HG02571 (cell line): ENCODE results near the gene C8G.

ENCODE experiments used
- ATAC-seq: cut with Tn5 transposase; IDR thresholded peaks from one replicate; pipeline ENCODE4 v1.9.1; 2021; ENCODE audit warnings: mild to moderate bottlenecking, moderate library complexity; ENCODE audit not compliant: unreplicated experiment

C8G gene

DNA sequence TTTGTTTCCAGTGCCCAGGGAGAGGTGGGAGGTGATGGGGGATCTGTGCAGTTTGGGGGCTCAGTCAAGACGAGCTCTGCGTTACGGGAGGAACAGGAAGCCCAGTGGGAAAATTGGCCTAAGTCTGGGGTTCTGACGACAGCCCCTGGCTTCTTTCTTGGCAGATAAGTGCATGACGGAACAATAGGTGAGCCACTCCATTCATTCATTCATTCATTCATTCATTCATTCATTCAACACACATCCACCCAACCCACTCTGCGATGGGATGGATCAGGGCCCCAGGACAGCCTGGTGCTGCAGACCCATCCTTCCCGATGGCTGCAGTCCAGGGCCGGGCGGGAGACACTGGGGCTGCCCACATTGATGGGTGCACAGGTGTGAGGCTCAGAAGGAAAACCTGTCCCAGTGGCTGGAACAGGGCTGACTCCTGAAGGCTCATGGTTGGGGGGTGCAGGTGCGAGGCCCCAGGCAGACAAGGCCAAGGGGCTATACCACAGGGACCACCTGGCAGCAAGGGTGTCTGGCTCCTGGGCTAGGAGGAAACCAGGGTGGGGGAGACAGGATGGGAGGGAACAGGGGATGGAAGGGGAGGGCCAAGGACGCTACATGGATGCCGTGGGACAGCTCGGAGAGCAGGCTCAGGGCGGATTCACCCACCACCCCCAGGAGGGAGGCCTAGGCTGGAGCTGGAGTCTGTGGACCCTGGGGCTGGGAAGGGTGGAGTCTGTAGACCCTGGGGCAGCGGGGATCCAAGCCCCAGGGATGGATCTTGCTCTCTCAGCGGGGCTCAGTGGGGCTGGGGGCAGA is 35.8 kb downstream of the C8G start:
- no peak for ATAC-seq

DNA sequence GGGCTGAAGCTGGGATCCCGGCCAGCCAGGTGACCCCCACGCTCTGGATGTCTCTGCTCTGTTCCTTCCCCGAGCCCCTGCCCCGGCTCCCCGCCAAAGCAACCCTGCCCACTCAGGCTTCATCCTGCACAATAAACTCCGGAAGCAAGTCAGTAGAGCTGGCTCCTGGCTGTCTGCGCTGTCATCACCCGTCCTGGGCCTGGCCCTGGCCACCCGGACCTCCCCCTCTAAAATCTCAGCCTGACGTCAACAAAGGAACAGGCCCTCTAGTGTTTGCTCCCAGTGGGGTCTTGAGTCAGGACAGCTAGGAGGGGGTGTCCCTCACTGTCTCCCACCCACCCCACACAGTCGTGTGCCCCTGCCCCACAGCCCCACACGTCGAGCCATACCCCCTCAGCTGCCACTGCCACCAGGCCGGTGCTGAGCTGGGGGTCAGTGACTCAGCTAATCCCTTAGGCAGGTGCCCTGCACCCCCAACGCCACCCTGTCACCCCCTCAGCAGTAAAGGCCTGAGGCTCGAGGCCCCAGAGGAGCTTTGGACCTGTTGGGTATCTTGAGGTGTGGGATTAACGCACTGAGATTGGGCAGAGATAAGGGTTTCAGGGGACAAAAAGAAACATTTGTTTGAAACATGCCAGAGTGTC is 36.7 kb downstream of the C8G start:
- no peak for ATAC-seq

- no peak for ATAC-seq
Observed at GRCh38 chr9:136982232-136983051, 37.4 kb downstream of the C8G start, which contains the start of gene LCNL1. LCNL1 (plus strand) TSS chr9:136982993; CDS start chr9:136983587, 594 bp downstream.

DNA sequence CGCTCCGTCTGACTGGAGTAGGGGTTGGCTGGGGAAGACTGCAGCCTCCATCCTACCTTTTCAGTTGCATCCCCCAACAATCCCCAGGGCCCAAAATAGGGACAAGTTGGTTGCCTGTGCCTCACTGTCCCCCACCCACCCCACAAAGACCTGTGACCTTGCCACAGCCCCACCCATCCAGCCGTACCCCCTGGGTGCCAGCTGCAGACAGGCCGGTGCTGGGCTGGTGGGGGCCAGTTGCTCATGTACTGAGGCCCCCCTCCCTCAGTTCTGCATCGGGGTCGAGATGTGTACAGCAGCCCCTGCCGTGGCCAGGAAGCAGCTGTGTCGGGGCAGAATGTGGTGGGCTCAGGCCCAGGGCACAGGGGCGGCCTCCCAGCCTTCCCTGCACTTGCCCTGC is 38.1 kb downstream of the C8G start:
- ATAC-seq, result no peak

DNA sequence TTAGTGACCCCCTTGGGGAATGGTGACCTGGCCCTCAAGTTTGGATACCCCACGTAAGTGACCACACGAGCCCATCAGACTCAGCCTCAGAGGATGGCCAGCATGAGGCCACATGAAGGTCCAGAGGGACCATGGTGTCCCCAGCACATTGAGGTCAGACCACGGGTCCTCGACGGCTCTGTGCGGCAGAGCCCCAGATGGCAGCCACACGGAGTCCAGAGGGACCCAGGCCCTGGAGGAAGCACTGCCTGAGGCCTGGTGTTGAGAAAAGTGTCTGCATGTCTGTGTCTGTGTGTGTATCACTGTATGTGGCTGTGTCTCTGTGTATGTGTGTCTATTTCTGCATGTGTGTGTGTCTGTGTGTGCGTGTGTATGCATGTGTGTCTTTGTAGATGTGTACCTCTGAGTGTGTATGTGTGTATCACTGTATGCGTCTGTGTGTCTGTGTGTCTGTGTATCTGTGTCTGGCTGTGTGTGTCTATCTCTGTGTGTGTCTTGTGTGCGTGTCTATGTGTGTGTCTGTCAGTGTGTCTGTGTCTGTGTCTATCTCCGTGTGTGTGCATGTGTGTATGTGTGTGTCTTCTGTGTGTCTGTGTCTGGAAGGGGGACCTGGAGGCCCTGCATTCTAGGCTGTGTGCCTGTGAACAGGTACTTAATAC is 38.7 kb downstream of the C8G start:
- no peak for ATAC-seq

- no peak for ATAC-seq
Observed at GRCh38 chr9:136984464-136985026, 39.5 kb downstream of the C8G start.

DNA sequence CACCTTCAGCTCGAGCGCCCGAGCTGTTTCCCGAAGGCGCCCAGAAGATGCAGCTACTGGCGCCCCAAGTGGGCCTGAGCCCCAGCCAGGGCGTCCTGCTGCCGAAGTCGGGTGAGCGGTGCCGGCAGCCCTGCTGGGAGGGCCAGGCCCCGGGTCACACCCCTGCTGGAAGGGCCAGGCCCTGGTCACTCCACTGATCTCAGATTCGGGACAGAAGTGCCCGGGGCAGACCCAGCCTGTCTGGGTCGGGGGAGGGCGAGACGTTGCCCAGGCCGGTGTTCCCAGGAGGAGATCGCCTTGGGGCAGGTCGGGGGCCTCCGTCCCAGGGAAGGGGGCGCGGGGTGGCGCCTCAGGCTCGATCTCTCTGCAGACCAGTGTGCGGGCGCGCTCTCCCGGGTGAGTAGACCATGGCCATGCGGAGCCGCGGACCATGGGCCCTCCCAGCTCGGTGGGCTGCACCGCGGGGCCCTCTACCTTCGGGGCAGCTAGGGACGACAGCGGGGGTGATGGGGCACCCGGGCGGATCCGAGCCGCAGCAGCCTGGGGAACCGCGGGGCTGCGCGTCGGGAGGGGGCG is 40.1 kb downstream of the C8G start:
- ATAC-seq, result no peak

- no peak for ATAC-seq
Observed at GRCh38 chr9:136985853-136986252, 40.8 kb downstream of the C8G start.

DNA sequence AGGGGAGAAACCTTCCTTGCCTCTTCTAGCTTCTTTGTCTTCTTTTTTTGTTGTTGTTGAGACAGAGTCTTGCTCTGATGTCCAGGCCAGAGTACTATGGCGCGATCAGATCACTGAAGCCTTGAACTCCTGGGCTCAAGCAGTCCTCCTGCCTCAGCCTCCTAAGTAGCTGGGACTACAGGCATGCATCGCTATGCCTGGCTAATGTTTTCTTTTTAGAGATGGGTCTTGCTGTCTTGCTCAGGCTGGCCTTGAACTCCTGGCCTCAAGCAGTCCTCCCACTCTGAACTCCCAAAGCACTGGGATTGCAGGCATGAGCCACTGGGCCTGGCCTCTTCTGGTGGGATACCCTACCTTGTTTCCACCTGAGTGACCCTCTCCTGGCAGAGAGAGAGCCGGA is 43.8 kb downstream of the C8G start:
- no peak for ATAC-seq

GRCh38 chr9:136990242-136990911 is 45.3 kb downstream of the C8G start:
- no peak for ATAC-seq

DNA sequence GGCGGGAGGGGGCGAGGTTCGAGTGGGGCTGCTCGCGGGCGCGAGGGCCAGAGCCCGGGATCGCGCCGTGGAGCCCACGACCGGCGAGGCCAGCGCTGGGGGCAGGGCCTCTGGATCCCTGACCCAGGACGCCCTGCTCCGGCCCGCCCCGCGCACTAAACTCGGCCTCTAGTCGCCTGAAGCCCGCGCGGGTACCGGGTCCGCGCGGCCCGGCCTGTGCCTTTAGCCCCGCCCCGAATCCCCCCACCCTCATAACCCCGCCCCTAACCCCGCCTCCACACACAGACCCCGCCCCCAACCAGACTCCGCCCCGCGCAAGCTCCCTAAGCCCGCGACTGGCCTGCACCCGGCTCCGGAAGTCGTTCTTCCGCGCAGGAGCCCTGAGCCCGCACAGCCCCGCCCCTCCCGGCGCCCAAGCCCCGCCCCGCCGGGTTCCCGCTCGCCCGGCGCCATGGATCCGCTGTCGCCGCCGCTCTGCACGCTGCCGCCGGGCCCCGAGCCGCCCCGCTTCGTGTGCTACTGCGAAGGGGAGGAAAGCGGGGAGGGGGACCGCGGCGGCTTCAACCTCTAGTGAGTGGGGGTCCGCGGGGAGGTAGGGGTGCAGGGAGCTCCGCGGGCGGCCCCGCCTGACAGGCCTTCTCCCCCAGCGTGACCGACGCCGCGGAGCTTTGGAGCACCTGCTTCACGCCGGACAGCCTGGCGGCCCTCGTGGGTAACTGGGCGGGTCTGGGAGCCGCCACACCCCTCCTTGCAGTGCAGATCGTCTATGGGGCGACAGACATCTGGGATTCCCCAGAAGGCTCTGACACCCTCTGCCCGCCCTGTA is 47.2 kb downstream of the C8G start, which contains the start of gene PAXX:
Gene PAXX (plus strand): TSS at position 430 of the 826 bp plus-strand sequence. CDS start 22 bp downstream, at position 452.
- ATAC-seq, result peak; percentile 65

DNA sequence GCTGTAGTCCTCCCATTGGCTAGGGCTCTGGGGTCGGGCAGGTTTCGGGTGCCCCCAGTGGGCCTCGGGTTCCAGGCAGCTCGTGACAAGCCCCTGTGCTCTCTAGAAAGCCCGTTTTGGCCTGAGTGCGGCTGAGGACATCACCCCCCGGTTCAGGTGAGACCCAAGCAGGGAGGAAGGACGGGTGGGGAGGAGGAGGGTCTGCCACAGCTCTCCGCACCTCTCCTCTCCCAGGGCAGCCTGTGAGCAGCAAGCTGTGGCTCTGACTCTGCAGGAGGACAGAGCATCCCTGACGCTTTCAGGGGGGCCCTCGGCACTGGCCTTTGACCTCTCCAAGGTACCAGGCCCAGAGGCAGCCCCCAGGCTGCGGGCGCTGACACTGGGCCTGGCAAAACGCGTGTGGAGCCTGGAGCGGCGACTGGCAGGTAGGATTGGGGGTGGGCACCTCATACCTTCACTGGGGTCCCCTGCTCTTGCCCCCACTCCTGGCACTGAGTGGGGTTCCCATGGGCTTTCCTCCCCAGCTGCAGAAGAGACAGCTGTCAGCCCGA is 47.9 kb downstream of the C8G start:
- ATAC-seq, result no peak

DNA sequence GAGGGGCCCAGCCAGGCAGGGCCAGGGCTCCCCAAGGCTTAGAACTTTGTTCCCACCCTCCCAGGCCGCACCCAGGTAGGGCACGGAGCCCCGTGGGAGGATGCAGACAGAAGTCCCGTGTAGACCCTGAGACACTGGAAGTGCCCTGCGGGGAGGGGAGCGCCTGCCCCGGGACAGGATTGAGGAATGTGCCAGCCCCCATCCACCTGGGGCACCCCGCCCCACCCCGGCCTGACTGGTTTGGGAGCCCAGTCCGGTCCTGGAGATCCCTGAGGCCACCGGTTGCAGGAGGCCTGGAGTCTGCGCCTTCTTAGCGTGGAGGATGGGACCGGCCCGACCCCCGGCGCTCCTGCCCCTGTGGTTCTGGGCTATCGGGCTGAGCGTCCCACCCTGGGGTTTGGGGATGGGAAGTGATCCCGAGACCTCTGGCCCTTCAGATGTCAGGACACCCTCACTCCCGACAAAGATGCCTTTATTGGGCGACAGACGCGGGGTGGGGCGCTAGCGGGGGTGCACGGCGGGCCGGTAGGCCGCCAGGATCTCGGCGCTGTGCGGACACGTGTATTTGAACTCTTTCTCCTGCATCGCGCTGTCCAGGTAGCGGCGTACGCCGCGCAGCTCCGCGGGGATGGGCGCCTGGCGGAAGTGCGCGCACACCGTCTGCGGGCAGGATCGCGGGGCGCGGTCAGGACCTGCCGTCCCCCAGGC is 49.3 kb downstream of the C8G start:
- no peak for ATAC-seq

DNA sequence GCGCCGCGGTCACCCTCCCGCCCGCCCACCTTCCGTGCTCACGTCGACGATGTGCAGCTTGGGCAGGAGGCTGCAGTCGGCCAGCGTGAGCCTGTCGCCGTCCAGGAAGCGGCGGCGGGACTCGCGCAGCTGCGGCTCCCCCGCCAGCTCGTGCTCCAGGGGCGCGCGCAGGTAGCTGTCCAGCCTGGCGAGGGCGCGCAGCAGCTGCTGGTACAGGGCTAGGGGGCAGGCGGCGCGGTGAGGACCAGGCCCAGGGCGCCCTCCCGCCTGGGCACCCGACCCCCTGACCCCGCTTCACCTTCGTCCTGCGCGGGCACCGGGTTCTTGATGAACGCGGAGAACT is 49.8 kb downstream of the C8G start:
- no peak for ATAC-seq

GRCh38 chr9:136995362-136995761 is 50.3 kb downstream of the C8G start:
- ATAC-seq, result no peak

GRCh38 chr9:136995772-136996311 is 50.8 kb downstream of the C8G start:
- no peak for ATAC-seq
